Measurements from ENCODE around the gene SIGLEC9. TPM values are rescaled to one million over a fixed set of nuclear protein-coding genes. Genes with fewer than 3 reads are reported as not detected.

SIGLEC9 gene
- total and polyA plus RNA-seq, 2 donors: 1.9 to 6.8 TPM

GRCh38 chr19:51157265-51157664, 32.6 kb downstream of the SIGLEC9 start:
- Histone ChIP-seq H3K4me3 (ENCODE audit: low read length in 2 of 2) (no peak overlapping the region), H3K36me3 (ENCODE audit: control insufficient read depth in 2 of 2, insufficient read depth in 2 of 2, low read length in 1 of 2) (no peaks in the 10 kb centered on the region), H3K27ac (ENCODE audit: low read depth in 1 of 2, low read length in 1 of 2) (no peak overlapping the region), H3K4me1 (ENCODE audit: control insufficient read depth in 2 of 2, insufficient read depth in 2 of 2, low read length in 2 of 2) (peaks cover 0 to 2% of the 10 kb centered on the region in 2 donors), H3K9me3 (ENCODE audit: control insufficient read depth in 2 of 2, insufficient read depth in 1 of 2, low read length in 1 of 2) (no peaks in the 10 kb centered on the region), H3K27me3 (ENCODE audit: control insufficient read depth in 2 of 2, insufficient read depth in 1 of 2, low read length in 1 of 2) (no peaks in the 10 kb centered on the region)
- WGBS: 64% methylated on average over 2 of the region's 2 CpGs
- DNase-seq (ENCODE audit: low read depth in 6 of 9, low spot score in 9 of 9): no peak

GRCh38 chr19:51158474-51159129, 33.9 kb downstream of the SIGLEC9 start:
- Histone ChIP-seq H3K9me3 (ENCODE audit: control insufficient read depth in 2 of 2, insufficient read depth in 1 of 2, low read length in 1 of 2) (no peaks in the 10 kb centered on the region), H3K4me3 (ENCODE audit: low read length in 2 of 2) (no peak overlapping the region), H3K27ac (ENCODE audit: low read depth in 1 of 2, low read length in 1 of 2) (no peak overlapping the region), H3K27me3 (ENCODE audit: control insufficient read depth in 2 of 2, insufficient read depth in 1 of 2, low read length in 1 of 2) (no peaks in the 10 kb centered on the region), H3K36me3 (ENCODE audit: control insufficient read depth in 2 of 2, insufficient read depth in 2 of 2, low read length in 1 of 2) (no peaks in the 10 kb centered on the region), H3K4me1 (ENCODE audit: control insufficient read depth in 2 of 2, insufficient read depth in 2 of 2, low read length in 2 of 2) (peaks cover 0 to 2% of the 10 kb centered on the region in 2 donors)
- peak in 7 of 9 donors; percentile 16 to 66 (median 36) for DNase-seq (ENCODE audit: low read depth in 6 of 9, low spot score in 9 of 9)
- WGBS: 27% methylated on average over 7 of the region's 7 CpGs

DNA sequence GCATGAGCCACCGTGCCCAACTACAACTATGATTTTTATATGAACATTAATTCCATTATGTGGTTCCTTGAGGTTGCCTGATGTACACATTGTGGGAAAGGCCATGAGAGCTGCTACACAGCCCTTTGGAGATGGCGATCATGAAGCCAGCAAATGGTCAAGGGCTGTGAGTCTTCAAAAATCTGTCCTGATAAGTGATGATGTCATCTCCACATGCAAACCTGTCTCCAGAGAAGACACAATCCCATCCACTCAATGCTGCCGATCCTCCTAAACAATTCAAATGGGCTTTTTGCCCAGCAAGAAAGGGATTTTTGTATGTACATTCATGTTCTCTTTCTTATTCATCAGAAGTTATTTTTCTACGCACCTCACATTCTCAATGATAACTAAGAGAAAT, 35.0 kb downstream of the SIGLEC9 start:
- peaks cover 0 to 2% of the 10 kb centered on the region in 2 donors for H3K4me1 ChIP-seq (ENCODE audit: control insufficient read depth in 2 of 2, insufficient read depth in 2 of 2, low read length in 2 of 2)
- no peaks in the 10 kb centered on the region for H3K36me3 ChIP-seq (ENCODE audit: control insufficient read depth in 2 of 2, insufficient read depth in 2 of 2, low read length in 1 of 2)
- H3K27ac ChIP-seq (ENCODE audit: low read depth in 1 of 2, low read length in 1 of 2): no peak overlapping the region
- WGBS: 97% methylated on average over 4 of the region's 4 CpGs
- DNase-seq (ENCODE audit: low read depth in 6 of 9, low spot score in 9 of 9): no peak
- no peaks in the 10 kb centered on the region for H3K9me3 ChIP-seq (ENCODE audit: control insufficient read depth in 2 of 2, insufficient read depth in 1 of 2, low read length in 1 of 2)
- H3K4me3 ChIP-seq (ENCODE audit: low read length in 2 of 2): no peak overlapping the region
- no peaks in the 10 kb centered on the region for H3K27me3 ChIP-seq (ENCODE audit: control insufficient read depth in 2 of 2, insufficient read depth in 1 of 2, low read length in 1 of 2)

DNA sequence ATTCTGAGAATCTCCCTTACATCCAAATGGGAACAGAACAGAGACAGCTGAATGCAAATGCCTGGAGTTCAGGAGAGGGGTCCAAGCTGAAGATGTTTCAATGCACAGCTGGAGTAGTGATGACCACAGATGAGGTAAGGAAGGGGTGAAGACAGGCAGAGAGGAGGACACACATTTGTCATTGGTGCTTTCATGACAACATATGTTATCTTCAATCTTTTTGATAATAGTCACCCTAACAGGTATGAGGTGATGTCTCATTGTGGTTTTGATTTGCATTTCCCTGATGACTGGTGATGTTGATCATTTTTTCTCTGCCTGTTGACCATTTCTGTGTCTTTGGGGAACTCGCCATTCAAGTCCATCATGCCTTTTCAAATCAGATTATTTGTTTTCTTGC, 36.6 kb downstream of the SIGLEC9 start:
- H3K9me3 ChIP-seq (ENCODE audit: control insufficient read depth in 2 of 2, insufficient read depth in 1 of 2, low read length in 1 of 2): no peaks in the 10 kb centered on the region
- H3K36me3 ChIP-seq (ENCODE audit: control insufficient read depth in 2 of 2, insufficient read depth in 2 of 2, low read length in 1 of 2): no peaks in the 10 kb centered on the region
- WGBS: 94% methylated on average over 1 of the region's 1 CpG
- no peak for DNase-seq (ENCODE audit: low read depth in 6 of 9, low spot score in 9 of 9)
- peaks cover 0 to 2% of the 10 kb centered on the region in 2 donors for H3K4me1 ChIP-seq (ENCODE audit: control insufficient read depth in 2 of 2, insufficient read depth in 2 of 2, low read length in 2 of 2)
- no peak overlapping the region for H3K27ac ChIP-seq (ENCODE audit: low read depth in 1 of 2, low read length in 1 of 2)
- H3K4me3 ChIP-seq (ENCODE audit: low read length in 2 of 2): no peak overlapping the region
- H3K27me3 ChIP-seq (ENCODE audit: control insufficient read depth in 2 of 2, insufficient read depth in 1 of 2, low read length in 1 of 2): no peaks in the 10 kb centered on the region

DNA sequence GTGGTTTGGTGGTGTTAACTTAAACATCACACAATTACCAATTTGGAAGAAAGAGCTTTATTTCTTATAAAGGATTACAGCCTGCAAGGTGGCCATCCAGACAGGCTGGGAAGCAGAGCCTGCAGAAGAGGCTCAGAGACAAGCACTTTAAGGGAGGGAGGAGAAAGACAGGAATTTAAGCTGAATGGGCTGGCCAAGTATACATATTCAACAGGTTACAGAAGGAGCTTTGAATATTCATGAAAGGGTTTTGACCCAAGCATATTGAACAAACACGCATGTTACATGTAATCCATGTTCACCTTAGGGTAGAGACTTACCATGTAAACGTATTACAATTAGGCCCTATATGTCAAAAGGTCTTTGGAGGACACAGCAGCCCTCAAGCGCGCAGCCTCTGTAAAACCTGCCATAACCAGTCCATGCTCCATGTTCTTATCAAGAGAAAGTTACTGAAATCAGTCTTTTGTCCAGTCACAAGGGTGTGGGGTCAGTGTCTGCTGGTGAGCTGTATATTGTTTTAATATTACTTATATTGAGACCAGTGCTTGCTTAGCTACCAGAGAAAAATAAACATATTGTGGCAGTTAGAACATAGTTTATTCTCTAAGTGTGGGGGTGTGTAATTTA, 37.3 kb downstream of the SIGLEC9 start:
- peaks cover 0 to 2% of the 10 kb centered on the region in 2 donors for H3K4me1 ChIP-seq (ENCODE audit: control insufficient read depth in 2 of 2, insufficient read depth in 2 of 2, low read length in 2 of 2)
- no peaks in the 10 kb centered on the region for H3K36me3 ChIP-seq (ENCODE audit: control insufficient read depth in 2 of 2, insufficient read depth in 2 of 2, low read length in 1 of 2)
- 94% methylated on average over 4 of the region's 4 CpGs for WGBS
- no peaks in the 10 kb centered on the region for H3K27me3 ChIP-seq (ENCODE audit: control insufficient read depth in 2 of 2, insufficient read depth in 1 of 2, low read length in 1 of 2)
- no peak for DNase-seq (ENCODE audit: low read depth in 6 of 9, low spot score in 9 of 9)
- H3K4me3 ChIP-seq (ENCODE audit: low read length in 2 of 2): no peak overlapping the region
- no peak overlapping the region for H3K27ac ChIP-seq (ENCODE audit: low read depth in 1 of 2, low read length in 1 of 2)
- no peaks in the 10 kb centered on the region for H3K9me3 ChIP-seq (ENCODE audit: control insufficient read depth in 2 of 2, insufficient read depth in 1 of 2, low read length in 1 of 2)

GRCh38 chr19:51163257-51163656, 38.6 kb downstream of the SIGLEC9 start:
- 87% methylated on average over 3 of the region's 3 CpGs for WGBS
- Histone ChIP-seq H3K4me1 (ENCODE audit: control insufficient read depth in 2 of 2, insufficient read depth in 2 of 2, low read length in 2 of 2) (peaks cover 0 to 4% of the 10 kb centered on the region in 2 donors), H3K4me3 (ENCODE audit: low read length in 2 of 2) (no peak overlapping the region), H3K36me3 (ENCODE audit: control insufficient read depth in 2 of 2, insufficient read depth in 2 of 2, low read length in 1 of 2) (no peaks in the 10 kb centered on the region), H3K9me3 (ENCODE audit: control insufficient read depth in 2 of 2, insufficient read depth in 1 of 2, low read length in 1 of 2) (no peaks in the 10 kb centered on the region), H3K27ac (ENCODE audit: low read depth in 1 of 2, low read length in 1 of 2) (no peak overlapping the region), H3K27me3 (ENCODE audit: control insufficient read depth in 2 of 2, insufficient read depth in 1 of 2, low read length in 1 of 2) (no peaks in the 10 kb centered on the region)
- DNase-seq (ENCODE audit: low read depth in 6 of 9, low spot score in 9 of 9): peak in 1 of 9 donors; percentile 6

DNA sequence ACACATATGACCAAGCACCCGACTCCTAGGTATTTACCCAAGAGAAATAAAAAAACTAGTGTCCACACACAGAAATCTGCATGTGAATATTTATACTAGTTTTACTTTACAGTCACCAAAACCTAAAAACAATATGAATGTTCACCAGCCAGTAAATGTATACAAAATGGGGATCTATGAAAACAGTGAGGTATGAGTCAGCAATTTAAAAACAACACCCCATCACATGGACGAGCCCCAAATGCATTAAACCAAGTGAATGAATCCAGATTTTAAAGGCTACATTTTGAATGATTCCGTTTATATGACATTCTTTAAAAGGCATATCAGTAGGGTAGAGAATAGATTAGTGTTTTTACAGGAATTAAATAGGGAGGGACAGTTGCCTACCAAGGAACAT, 39.5 kb downstream of the SIGLEC9 start:
- H3K4me1 ChIP-seq (ENCODE audit: control insufficient read depth in 2 of 2, insufficient read depth in 2 of 2, low read length in 2 of 2): peaks cover 0 to 2% of the 10 kb centered on the region in 2 donors
- H3K4me3 ChIP-seq (ENCODE audit: low read length in 2 of 2): no peak overlapping the region
- H3K27me3 ChIP-seq (ENCODE audit: control insufficient read depth in 2 of 2, insufficient read depth in 1 of 2, low read length in 1 of 2): no peaks in the 10 kb centered on the region
- WGBS: 96% methylated on average over 3 of the region's 3 CpGs
- DNase-seq (ENCODE audit: low read depth in 6 of 9, low spot score in 9 of 9): no peak
- no peak overlapping the region for H3K27ac ChIP-seq (ENCODE audit: low read depth in 1 of 2, low read length in 1 of 2)
- no peaks in the 10 kb centered on the region for H3K9me3 ChIP-seq (ENCODE audit: control insufficient read depth in 2 of 2, insufficient read depth in 1 of 2, low read length in 1 of 2)
- no peaks in the 10 kb centered on the region for H3K36me3 ChIP-seq (ENCODE audit: control insufficient read depth in 2 of 2, insufficient read depth in 2 of 2, low read length in 1 of 2)

- peak in 2 of 9 donors; percentile 11 to 12 for DNase-seq (ENCODE audit: low read depth in 6 of 9, low spot score in 9 of 9)
- H3K36me3 ChIP-seq (ENCODE audit: control insufficient read depth in 2 of 2, insufficient read depth in 2 of 2, low read length in 1 of 2): no peaks in the 10 kb centered on the region
- H3K4me3 ChIP-seq (ENCODE audit: low read length in 2 of 2): no peak overlapping the region
- no peak overlapping the region for H3K27ac ChIP-seq (ENCODE audit: low read depth in 1 of 2, low read length in 1 of 2)
- WGBS: 17% methylated on average over 9 of the region's 9 CpGs
- H3K4me1 ChIP-seq (ENCODE audit: control insufficient read depth in 2 of 2, insufficient read depth in 2 of 2, low read length in 2 of 2): peaks cover 0 to 2% of the 10 kb centered on the region in 2 donors
- no peaks in the 10 kb centered on the region for H3K27me3 ChIP-seq (ENCODE audit: control insufficient read depth in 2 of 2, insufficient read depth in 1 of 2, low read length in 1 of 2)
- H3K9me3 ChIP-seq (ENCODE audit: control insufficient read depth in 2 of 2, insufficient read depth in 1 of 2, low read length in 1 of 2): no peaks in the 10 kb centered on the region
These were observed 42.3 kb downstream of the SIGLEC9 start for GRCh38 chr19:51166846-51167490.

DNA sequence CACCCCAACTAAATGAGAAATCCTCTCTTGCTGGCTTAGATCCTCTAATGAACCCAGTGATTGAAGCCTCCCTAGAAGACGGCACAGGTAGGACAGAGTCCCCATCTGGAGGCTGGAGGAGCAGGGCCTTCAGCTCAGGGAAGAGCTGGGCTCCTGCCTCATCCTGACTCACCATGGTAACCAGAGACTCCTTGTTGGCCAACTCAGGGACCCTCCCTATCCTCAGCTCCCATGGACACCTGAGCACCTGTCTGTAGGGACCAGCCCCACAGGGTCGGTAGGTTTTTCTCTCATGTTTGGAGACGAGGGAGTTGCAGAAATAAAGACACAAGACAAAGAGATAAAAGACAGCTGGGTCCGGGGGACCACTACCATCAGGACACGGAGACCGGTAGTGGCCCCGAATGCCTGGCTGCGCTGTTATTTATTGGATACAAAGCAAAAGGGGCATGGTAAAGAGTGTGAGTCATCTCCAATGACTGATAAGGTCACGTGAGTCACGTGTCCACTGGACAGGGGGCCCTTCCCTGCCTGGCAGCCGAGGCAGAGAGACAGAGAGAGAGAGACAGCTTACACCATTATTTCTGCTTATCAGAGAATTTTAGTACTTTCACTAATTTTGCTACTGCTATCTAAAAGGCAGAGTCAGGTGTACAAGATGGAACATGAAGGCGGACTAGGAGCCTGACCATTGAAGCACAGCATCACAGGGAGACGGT, 44.0 kb downstream of the SIGLEC9 start:
- no peak for DNase-seq (ENCODE audit: low read depth in 6 of 9, low spot score in 9 of 9)
- Histone ChIP-seq H3K4me3 (ENCODE audit: low read length in 2 of 2) (no peak overlapping the region), H3K36me3 (ENCODE audit: control insufficient read depth in 2 of 2, insufficient read depth in 2 of 2, low read length in 1 of 2) (no peaks in the 10 kb centered on the region), H3K4me1 (ENCODE audit: control insufficient read depth in 2 of 2, insufficient read depth in 2 of 2, low read length in 2 of 2) (peaks cover 0 to 2% of the 10 kb centered on the region in 2 donors), H3K27me3 (ENCODE audit: control insufficient read depth in 2 of 2, insufficient read depth in 1 of 2, low read length in 1 of 2) (no peaks in the 10 kb centered on the region), H3K27ac (ENCODE audit: low read depth in 1 of 2, low read length in 1 of 2) (no peak overlapping the region), H3K9me3 (ENCODE audit: control insufficient read depth in 2 of 2, insufficient read depth in 1 of 2, low read length in 1 of 2) (no peaks in the 10 kb centered on the region)
- WGBS: 92% methylated on average over 13 of the region's 13 CpGs

Data from thymus (tissue), 11 donors.